ENCODE results near the gene ANAPC10.
"Not testable (repeated sequence)": the region's sequence is repeated elsewhere in the genome, so short reads cannot be mapped to it uniquely, and the experiment has no call there.

ANAPC10 gene

GRCh38 chr4:145097821-145098674 lies at the start of gene ANAPC10, which contains the start of gene ABCE1:
TSS of gene ANAPC10 (minus strand) at chr4:145098196. CDS start at chr4:145096099, 2,097 bp downstream.
TSS of gene ABCE1 (plus strand) at chr4:145098311. CDS start at chr4:145104413, 6,102 bp downstream.
- peak; percentile 48 for DNase-seq

DNA sequence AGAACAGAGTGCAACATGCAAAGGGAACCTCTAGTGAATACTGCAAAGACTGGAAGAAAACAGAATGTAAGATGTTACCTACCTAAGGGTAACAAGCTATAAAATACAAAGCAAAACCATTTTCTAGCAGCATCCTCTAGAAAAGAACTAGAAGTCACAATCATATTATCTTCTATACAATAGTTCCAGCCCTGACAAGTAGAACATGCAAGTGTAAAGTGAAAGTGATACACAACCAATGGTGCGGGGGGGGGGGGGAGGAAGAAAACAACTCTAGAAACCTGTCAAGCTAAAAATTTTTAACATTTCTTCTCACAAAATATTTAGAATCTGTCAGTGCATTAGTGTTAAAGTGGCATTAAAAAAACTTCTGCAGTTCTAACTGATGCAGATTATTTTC lies 38.2 kb upstream of the ANAPC10 start:
- not testable (repeated sequence) for DNase-seq

DNA sequence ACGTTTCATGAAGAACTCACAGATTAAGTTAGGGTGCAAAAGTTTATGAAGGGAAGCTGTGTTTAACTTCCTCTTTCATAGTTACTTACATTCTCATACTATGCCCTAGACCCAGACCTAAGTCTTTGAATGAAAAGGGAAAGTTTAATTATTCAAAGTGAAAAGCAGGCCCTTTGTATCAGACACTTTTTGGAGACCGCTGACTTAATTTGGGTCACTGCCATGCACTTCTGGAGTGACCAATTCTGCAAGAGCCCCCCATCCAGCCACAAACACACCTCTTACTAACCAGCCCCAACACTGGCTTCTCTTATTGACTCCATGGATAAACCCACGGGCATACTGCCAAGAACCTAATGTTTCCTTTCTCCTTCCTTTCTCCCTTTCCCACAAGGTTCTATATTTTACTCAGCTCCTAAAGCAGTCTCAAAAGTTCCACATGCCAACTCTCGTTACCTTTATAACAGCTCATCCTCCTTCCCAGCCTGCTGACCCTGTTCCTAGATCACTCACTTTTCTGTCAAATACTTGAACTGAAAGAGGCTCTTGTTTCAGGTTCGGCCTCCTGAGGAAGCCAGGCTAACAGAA lies 34.6 kb upstream of the ANAPC10 start:
- no peak for DNase-seq

- no peak for DNase-seq
These were observed 33.9 kb upstream of the ANAPC10 start for GRCh38 chr4:145131848-145132247.

GRCh38 chr4:145130788-145131399 lies 32.9 kb upstream of the ANAPC10 start:
- DNase-seq: no peak

DNA sequence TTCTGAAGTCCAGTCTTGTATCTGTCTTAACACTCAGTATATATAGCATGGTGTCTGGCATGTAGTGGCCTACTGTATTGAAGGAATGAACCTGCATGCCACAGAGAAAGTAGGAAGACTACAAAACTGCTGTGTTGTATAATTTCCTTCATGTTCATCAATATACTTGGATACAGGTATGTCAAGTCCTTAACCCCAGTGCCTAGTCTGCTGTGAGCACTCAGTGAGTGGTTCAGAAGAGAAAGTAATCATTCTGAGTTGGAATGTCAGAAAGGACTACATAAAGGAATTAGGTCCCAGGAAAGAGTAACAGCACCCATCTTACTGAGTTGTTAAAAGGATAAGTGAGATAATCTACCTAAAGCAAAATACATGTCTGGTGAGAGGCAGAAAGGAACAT lies 32.1 kb upstream of the ANAPC10 start:
- DNase-seq: no peak

DNA sequence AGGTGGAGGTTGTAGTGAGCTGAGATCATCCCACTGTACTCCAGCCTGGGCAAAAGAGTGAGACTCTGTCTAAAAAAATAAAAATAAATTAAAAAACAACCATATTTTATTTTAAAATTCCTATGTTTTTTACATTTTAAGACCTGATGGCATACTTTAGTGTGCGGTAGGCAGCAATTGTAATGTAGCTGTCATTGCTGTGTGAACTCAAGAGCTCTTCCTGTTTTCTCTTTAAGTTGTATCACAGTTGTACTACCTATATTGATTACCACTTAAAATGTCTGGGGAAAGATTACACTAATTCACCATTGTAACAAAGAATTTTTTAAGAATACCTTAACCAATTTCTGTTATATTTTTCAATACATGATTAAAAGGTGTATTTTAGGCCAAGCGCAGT lies 27.4 kb upstream of the ANAPC10 start:
- no peak for DNase-seq

- no peak for DNase-seq
These were observed 10.1 kb upstream of the ANAPC10 start for GRCh38 chr4:145108128-145108527.

DNA sequence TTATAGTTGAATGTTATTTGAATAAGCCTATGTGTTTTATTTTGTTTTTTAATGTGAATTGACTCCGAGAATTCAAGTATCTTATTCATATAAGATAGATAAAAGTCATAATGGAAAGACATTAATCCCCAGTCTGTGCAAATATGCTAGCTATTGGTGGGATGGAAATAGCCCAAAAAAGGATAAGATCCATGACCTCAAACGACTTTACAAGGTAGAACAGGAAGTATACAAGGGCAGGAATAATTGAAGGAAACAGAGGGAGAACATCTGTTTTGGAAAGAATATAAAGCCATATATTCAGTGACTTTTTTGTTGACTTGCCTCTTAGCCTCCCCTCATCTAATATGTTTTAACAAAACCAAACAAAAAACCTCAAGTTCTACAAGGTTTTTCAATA lies 9.1 kb upstream of the ANAPC10 start:
- no peak for DNase-seq

- no peak for DNase-seq
These were observed 5.5 kb upstream of the ANAPC10 start for GRCh38 chr4:145103496-145103895.

GRCh38 chr4:145102619-145103018 lies 4.6 kb upstream of the ANAPC10 start:
- DNase-seq: no peak

DNA sequence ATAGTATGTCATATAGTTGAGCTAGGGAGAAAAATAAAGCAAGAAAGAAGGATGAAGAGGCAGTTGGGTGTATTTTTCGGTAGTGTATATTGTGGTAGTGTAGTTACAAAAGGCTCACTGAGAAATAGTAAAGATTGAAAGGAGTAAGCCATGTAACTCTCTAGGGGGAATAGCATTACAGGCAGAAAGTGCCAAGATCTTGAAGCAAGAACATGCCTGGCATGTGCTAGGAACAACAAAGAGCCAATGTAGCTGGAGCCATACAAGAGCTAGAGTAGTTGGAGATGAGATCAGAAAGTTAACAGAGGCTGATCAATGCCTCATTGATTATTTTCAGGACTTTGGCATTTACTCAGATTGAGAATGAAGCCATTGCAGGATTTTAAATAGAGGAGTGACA lies 3.1 kb upstream of the ANAPC10 start:
- no peak for DNase-seq

GRCh38 chr4:145099653-145100052 lies 1.7 kb upstream of the ANAPC10 start:
- no peak for DNase-seq

DNA sequence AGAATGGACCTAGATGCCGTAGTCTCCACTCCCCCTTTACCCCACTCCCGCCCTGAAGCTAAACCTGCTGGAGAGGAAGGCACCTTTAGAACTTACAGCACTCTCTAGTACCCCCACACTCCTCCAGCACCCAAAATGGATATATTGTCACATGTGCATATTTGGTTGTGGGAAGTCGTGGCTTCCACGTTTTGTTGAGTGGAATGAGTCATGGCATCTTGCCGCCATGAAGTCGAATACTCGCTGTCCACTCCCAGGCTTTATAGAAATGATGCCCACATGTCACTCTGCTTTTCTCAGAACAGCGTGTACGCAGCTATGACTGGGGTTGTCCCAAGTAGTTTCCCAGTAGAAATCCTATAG lies 660 bp upstream of the ANAPC10 start:
- no peak for DNase-seq

GRCh38 chr4:145097331-145097820 lies 620 bp downstream of the ANAPC10 start:
- no peak for DNase-seq

- no peak for DNase-seq
These were observed 4.4 kb downstream of the ANAPC10 start for GRCh38 chr4:145093638-145094037.

- no peak for DNase-seq
These were observed 7.6 kb downstream of the ANAPC10 start for GRCh38 chr4:145090380-145090779.

DNA sequence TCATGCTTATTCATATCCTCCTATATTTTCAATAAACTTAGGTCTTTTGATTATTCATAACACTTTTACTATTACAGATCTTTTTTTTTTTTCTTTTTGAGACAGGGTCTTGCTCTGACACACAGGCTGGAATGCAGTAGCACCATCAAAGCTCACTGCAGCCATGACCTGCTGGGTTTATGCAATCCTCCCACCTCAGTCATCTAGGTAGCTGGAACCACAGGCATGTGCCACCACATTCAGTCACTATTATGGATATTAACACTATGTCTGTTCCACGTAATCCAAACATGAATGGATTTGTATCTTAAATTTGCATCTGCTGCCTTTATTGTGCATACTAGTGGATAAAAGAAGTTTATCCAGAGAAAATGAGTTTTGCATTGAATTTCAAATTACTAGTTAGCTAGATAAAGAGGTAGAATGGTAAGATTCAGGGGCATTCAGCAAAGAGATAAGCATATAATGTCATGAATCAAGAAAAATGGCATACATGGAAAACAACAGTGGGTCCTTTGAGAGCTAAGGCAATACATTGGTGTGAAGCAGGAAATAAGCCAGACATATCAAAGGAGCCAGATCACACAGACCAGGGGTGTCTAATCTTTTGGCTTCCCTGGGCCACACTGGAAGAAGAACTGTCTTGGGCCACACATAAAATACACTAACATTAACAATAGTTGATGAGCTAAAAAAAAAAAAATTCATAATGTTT lies 13.9 kb downstream of the ANAPC10 start:
- DNase-seq: no peak

- DNase-seq: no peak
These were observed 16.2 kb downstream of the ANAPC10 start for GRCh38 chr4:145081756-145082155.

DNA sequence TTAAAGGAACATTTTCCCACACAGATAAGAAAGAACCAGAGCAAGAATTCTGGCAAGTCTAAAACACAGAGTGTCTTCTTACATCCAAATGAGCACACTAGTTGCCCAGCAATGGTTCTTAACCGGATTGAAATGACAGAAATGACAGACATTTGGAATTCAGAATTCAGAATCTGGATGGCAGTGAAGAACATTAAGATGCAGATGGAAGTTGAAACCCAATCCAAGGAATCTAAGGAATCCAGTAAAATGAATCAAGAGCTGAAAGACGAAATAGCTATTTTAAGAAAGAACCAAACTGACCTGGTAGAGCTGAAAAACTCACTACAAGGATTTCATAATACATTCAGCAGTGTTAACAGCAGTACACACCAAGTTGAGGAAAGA lies 21.5 kb downstream of the ANAPC10 start:
- no peak for DNase-seq

DNA sequence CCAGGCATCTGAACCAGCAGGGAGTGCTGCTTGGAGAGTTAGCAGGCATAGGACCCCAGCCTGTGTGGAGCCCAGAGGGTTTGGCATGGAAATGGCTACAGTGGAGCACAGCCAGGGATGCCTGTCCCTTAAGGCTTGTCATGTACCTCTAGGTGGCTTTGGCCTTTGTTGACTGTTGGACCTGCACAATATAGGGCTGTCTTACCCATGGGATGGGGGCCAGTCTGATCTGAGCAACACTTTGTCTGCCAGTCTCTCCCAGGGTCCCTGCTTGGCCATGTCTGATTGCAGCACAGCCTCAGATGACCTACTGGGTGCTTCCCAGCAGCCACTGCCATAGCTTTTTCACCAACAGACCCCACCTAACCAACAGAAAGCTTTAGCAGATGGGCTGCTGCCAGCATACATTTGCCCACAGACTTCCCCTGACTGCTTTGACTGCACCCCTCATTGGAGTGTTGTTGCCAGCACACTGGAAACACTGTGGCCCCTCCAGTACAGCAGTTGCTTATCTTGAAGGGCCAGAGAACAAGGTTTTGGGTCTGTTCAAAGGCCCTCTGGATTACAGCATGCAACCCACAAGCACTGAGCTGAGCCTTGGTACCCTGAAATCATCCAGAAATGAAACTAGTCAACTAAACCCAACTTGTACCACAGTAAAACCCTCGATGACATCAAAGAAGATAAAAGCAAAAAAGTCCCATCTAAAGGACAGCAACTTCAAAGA lies 22.1 kb downstream of the ANAPC10 start:
- DNase-seq: no peak

GRCh38 chr4:145071560-145071959 lies 26.4 kb downstream of the ANAPC10 start:
- DNase-seq: no peak

- no peak for DNase-seq
These were observed 28.6 kb downstream of the ANAPC10 start for GRCh38 chr4:145069361-145069760.

Data from 8988T (cell line).